ENCODE measurements around the gene THAP4. TPM values are rescaled to one million over a fixed set of nuclear protein-coding genes. Genes with fewer than 3 reads are reported as not detected.

THAP4 gene
- total RNA-seq, 2 donors from 2014 or later = 35.0 to 42.5 TPM

GRCh38 chr2:241654551-241654950 lies 17.6 kb upstream of the THAP4 start:
- Mint-ChIP-seq H3K27me3 (no peaks in the 10 kb centered on the region), H3K9me3 (no peaks in the 10 kb centered on the region), H3K4me3 (no peak overlapping the region), H3K4me1 (peaks cover 4% of the 10 kb centered on the region), H3K27ac (no peak overlapping the region), H3K36me3 (ENCODE audit: low read depth) (peaks cover 82% of the 10 kb centered on the region)
- no peak for ATAC-seq (replicated peaks)

GRCh38 chr2:241653210-241653750 lies 16.3 kb upstream of the THAP4 start:
- Mint-ChIP-seq H3K9me3 (no peaks in the 10 kb centered on the region), H3K4me1 (peaks cover 4% of the 10 kb centered on the region), H3K27ac (no peak overlapping the region), H3K27me3 (no peaks in the 10 kb centered on the region), H3K36me3 (ENCODE audit: low read depth) (peaks cover 80% of the 10 kb centered on the region), H3K4me3 (no peak overlapping the region)
- ATAC-seq (replicated peaks) = no peak

GRCh38 chr2:241652722-241653121 lies 15.8 kb upstream of the THAP4 start:
- Mint-ChIP-seq H3K36me3 (ENCODE audit: low read depth) (peaks cover 77% of the 10 kb centered on the region), H3K4me1 (peaks cover 4% of the 10 kb centered on the region), H3K4me3 (no peak overlapping the region), H3K9me3 (no peaks in the 10 kb centered on the region), H3K27me3 (no peaks in the 10 kb centered on the region), H3K27ac (no peak overlapping the region)
- no peak for ATAC-seq (replicated peaks)

- no peaks in the 10 kb centered on the region for H3K4me1 Mint-ChIP-seq
- no peak for ATAC-seq (replicated peaks)
- no peak overlapping the region for H3K27ac Mint-ChIP-seq
- no peaks in the 10 kb centered on the region for H3K27me3 Mint-ChIP-seq
- peaks cover 71% of the 10 kb centered on the region for H3K36me3 Mint-ChIP-seq (ENCODE audit: low read depth)
- H3K4me3 Mint-ChIP-seq = no peak overlapping the region
- no peaks in the 10 kb centered on the region for H3K9me3 Mint-ChIP-seq
Measured at GRCh38 chr2:241652142-241652541, 15.2 kb upstream of the THAP4 start.

- Mint-ChIP-seq H3K36me3 (ENCODE audit: low read depth) (peaks cover 49% of the 10 kb centered on the region), H3K27me3 (no peaks in the 10 kb centered on the region), H3K4me3 (no peak overlapping the region), H3K9me3 (no peaks in the 10 kb centered on the region), H3K4me1 (no peaks in the 10 kb centered on the region), H3K27ac (no peak overlapping the region)
- ATAC-seq (replicated peaks) = no peak
Measured at GRCh38 chr2:241649927-241650326, 13.0 kb upstream of the THAP4 start.

- no peak for ATAC-seq (replicated peaks)
- Mint-ChIP-seq H3K36me3 (ENCODE audit: low read depth) (peaks cover 43% of the 10 kb centered on the region), H3K27me3 (no peaks in the 10 kb centered on the region), H3K4me3 (no peak overlapping the region), H3K27ac (peak overlapping the region; percentile 61), H3K4me1 (no peaks in the 10 kb centered on the region), H3K9me3 (no peaks in the 10 kb centered on the region)
Measured at GRCh38 chr2:241649404-241649803, 12.4 kb upstream of the THAP4 start.

- H3K4me3 Mint-ChIP-seq = no peak overlapping the region
- no peaks in the 10 kb centered on the region for H3K9me3 Mint-ChIP-seq
- no peak for ATAC-seq (replicated peaks)
- no peaks in the 10 kb centered on the region for H3K4me1 Mint-ChIP-seq
- H3K36me3 Mint-ChIP-seq (ENCODE audit: low read depth) = peaks cover 34% of the 10 kb centered on the region
- H3K27ac Mint-ChIP-seq = no peak overlapping the region
- no peaks in the 10 kb centered on the region for H3K27me3 Mint-ChIP-seq
Measured at GRCh38 chr2:241648453-241648852, 11.5 kb upstream of the THAP4 start.

GRCh38 chr2:241645915-241646645 lies 9.1 kb upstream of the THAP4 start:
- H3K9me3 Mint-ChIP-seq = no peaks in the 10 kb centered on the region
- H3K4me3 Mint-ChIP-seq = no peak overlapping the region
- H3K27me3 Mint-ChIP-seq = no peaks in the 10 kb centered on the region
- ATAC-seq (replicated peaks) = no peak
- peak overlapping the region; percentile 54 for H3K27ac Mint-ChIP-seq
- peaks cover 13% of the 10 kb centered on the region for H3K4me1 Mint-ChIP-seq
- H3K36me3 Mint-ChIP-seq (ENCODE audit: low read depth) = peaks cover 15% of the 10 kb centered on the region

- no peak overlapping the region for H3K4me3 Mint-ChIP-seq
- H3K9me3 Mint-ChIP-seq = no peaks in the 10 kb centered on the region
- peaks cover 12% of the 10 kb centered on the region for H3K36me3 Mint-ChIP-seq (ENCODE audit: low read depth)
Measured at GRCh38 chr2:241645056-241645914, 8.3 kb upstream of the THAP4 start.

GRCh38 chr2:241641631-241642030 lies 4.7 kb upstream of the THAP4 start:
- Mint-ChIP-seq H3K36me3 (ENCODE audit: low read depth) (peaks cover 28% of the 10 kb centered on the region), H3K27ac (peak overlapping the region; percentile 67), H3K27me3 (no peaks in the 10 kb centered on the region), H3K9me3 (no peaks in the 10 kb centered on the region), H3K4me3 (no peak overlapping the region), H3K4me1 (peaks cover 28% of the 10 kb centered on the region)
- no peak for ATAC-seq (replicated peaks)

More at GRCh38 chr2:241645056-241645914, 8.3 kb upstream of the THAP4 start:
- Mint-ChIP-seq H3K27ac (no peak overlapping the region), H3K27me3 (no peaks in the 10 kb centered on the region), H3K4me1 (peaks cover 21% of the 10 kb centered on the region)
- ATAC-seq (replicated peaks) = no peak

- Mint-ChIP-seq H3K4me3 (peak overlapping the region; percentile 93), H3K27ac (peak overlapping the region; percentile 67), H3K9me3 (no peaks in the 10 kb centered on the region), H3K27me3 (no peaks in the 10 kb centered on the region), H3K36me3 (ENCODE audit: low read depth) (peaks cover 36% of the 10 kb centered on the region), H3K4me1 (peaks cover 28% of the 10 kb centered on the region)
- peak; percentile 30 for ATAC-seq (replicated peaks)
Measured at GRCh38 chr2:241640165-241640795, 3.3 kb upstream of the THAP4 start.

GRCh38 chr2:241639385-241639784 lies 2.4 kb upstream of the THAP4 start:
- H3K4me3 Mint-ChIP-seq = peak overlapping the region; percentile 93
- no peaks in the 10 kb centered on the region for H3K27me3 Mint-ChIP-seq
- peaks cover 45% of the 10 kb centered on the region for H3K36me3 Mint-ChIP-seq (ENCODE audit: low read depth)
- no peak for ATAC-seq (replicated peaks)
- no peaks in the 10 kb centered on the region for H3K9me3 Mint-ChIP-seq
- peak overlapping the region; percentile 67 for H3K27ac Mint-ChIP-seq
- peaks cover 28% of the 10 kb centered on the region for H3K4me1 Mint-ChIP-seq

- Mint-ChIP-seq H3K4me3 (peak overlapping the region; percentile 93), H3K36me3 (ENCODE audit: low read depth) (peaks cover 50% of the 10 kb centered on the region), H3K27me3 (no peaks in the 10 kb centered on the region), H3K9me3 (no peaks in the 10 kb centered on the region), H3K27ac (peak overlapping the region; percentile 95), H3K4me1 (peaks cover 28% of the 10 kb centered on the region)
- no peak for ATAC-seq (replicated peaks)
Measured at GRCh38 chr2:241638940-241639339, 2.0 kb upstream of the THAP4 start.
